Keratinocyte (primary cell): ENCODE data around the gene EPHB2. TPM values are rescaled to one million over a fixed set of nuclear protein-coding genes. Genes with fewer than 3 reads are reported as not detected.

Source experiments
- DNase-seq: peaks from one replicate; pipeline ENCODE4 v3.0.0-alpha.2; 2011; ENCODE audit warnings: low read depth, missing footprints, low spot score
- FAIRE-seq: peaks from 2 replicates; lab custom pipeline; 2011; peaks lifted over from hg19 to GRCh38; lab: Jason Lieb, UNC
- H2AFZ ChIP-seq: 2 replicates; pipeline ENCODE4 v1.6.0; 2012; ENCODE audit warnings: low read length, control low read depth, inconsistent platforms; ENCODE audit not compliant: control insufficient read depth
- H3K27ac ChIP-seq: 2 replicates; pipeline ENCODE4 v1.5.1; 2011; ENCODE audit warnings: low read length; ENCODE audit not compliant: control insufficient read depth, insufficient read depth
- H3K27me3 ChIP-seq: 3 replicates; pipeline ENCODE4 v1.6.0; 2011; ENCODE audit warnings: low read length; ENCODE audit not compliant: control insufficient read depth, insufficient read depth; ENCODE audit errors: extremely low read depth
- H3K36me3 ChIP-seq, 2 experiments: 2 replicates in 1 of 2; 3 replicates in 1 of 2; pipeline ENCODE4 v1.5.1; 2011; ENCODE audit warnings: low read length in 2 of 2, mild to moderate bottlenecking in 1 of 2; ENCODE audit not compliant: control insufficient read depth in 2 of 2, insufficient read depth in 2 of 2; ENCODE audit errors: extremely low read depth in 1 of 2
- H3K4me1 ChIP-seq: 3 replicates; pipeline ENCODE4 v1.5.1; 2011; ENCODE audit warnings: low read length; ENCODE audit not compliant: control insufficient read depth, insufficient read depth; ENCODE audit errors: extremely low read depth
- H3K4me2 ChIP-seq: 3 replicates; pipeline ENCODE4 v1.6.0; 2011; ENCODE audit warnings: low read depth, low read length; ENCODE audit not compliant: control insufficient read depth, insufficient read depth; ENCODE audit errors: extremely low read depth
- H3K4me3 ChIP-seq, 3 experiments: fragments of 200-600 bp in 1 of 3; sonication (generic) in 1 of 3; 2 replicates in 2 of 3; 3 replicates in 1 of 3; pipeline ENCODE4 v1.5.1; 2011 to 2016; ENCODE audit warnings: low read length in 3 of 3, mild to moderate bottlenecking in 3 of 3, control low read depth in 2 of 3, inconsistent platforms in 1 of 3, low read depth in 1 of 3, mixed read lengths in 1 of 3, mixed run types in 1 of 3, moderate library complexity in 1 of 3; ENCODE audit not compliant: control insufficient read depth in 2 of 3, insufficient read depth in 2 of 3; ENCODE audit errors: extremely low read depth in 1 of 3
- H3K79me2 ChIP-seq: 2 replicates; pipeline ENCODE4 v1.6.0; 2012; ENCODE audit warnings: low read length; ENCODE audit not compliant: control insufficient read depth, insufficient read depth
- H3K9ac ChIP-seq: 3 replicates; pipeline ENCODE4 v1.6.0; 2011; ENCODE audit warnings: low read length; ENCODE audit not compliant: control insufficient read depth, insufficient read depth; ENCODE audit errors: extremely low read depth
- H3K9me1 ChIP-seq: 3 replicates; pipeline ENCODE4 v1.6.0; 2011; ENCODE audit warnings: low read length; ENCODE audit not compliant: control insufficient read depth, insufficient read depth; ENCODE audit errors: extremely low read depth
- H3K9me3 ChIP-seq: 2 replicates; pipeline ENCODE4 v1.5.1; 2012; ENCODE audit warnings: low read depth, low read length; ENCODE audit not compliant: control insufficient read depth
- H4K20me1 ChIP-seq: 3 replicates; pipeline ENCODE4 v1.6.0; 2011; ENCODE audit warnings: low read length; ENCODE audit not compliant: control insufficient read depth, insufficient read depth; ENCODE audit errors: extremely low read depth
- EZH2 ChIP-seq: IDR thresholded peaks from one replicate; pipeline ENCODE4 v1.6.1; 2012; ENCODE audit warnings: inconsistent platforms, mild to moderate bottlenecking, low read length, moderate library complexity
- dilution Hi-C: fragments of 300-500 bp; cut with MboI; formaldehyde crosslinking; loops from one replicate; pipeline ENCODE4 v1.7.0; 2020; ENCODE audit warnings: low sequenced_read_pairs; ENCODE audit not compliant: extremely low pct_ligation_motif_present
- polyA plus RNA-seq, 5 experiments: library from polyadenylated mRNA; depleted of rRNA in 3 of 5; stranded (reverse) in 3 of 5; stranded (forward) in 1 of 5; unstranded in 1 of 5; fragments of >200 nt; gene quantifications; 1 replicate in 1 of 5; 2 replicates in 3 of 5; 3 replicates in 1 of 5; pipeline versions ENCODE4 v1.2.1 to v1.2.3, GENCODE V29; 2011 to 2012; ENCODE audit warnings: missing spikeins in 2 of 5, low read depth in 1 of 5, low replicate concordance in 1 of 5
- TF ChIP-seq, protein P1 (sequence below), 3 experiments: IDR thresholded peaks in 1 of 3; conservative IDR thresholded peaks in 1 of 3; optimal IDR thresholded peaks in 1 of 3; 2 replicates in 2 of 3; 3 replicates in 1 of 3; pipeline versions ENCODE3 to v1.5.1; 2011; ENCODE audit warnings: low read length in 3 of 3, mild to moderate bottlenecking in 3 of 3, moderate library complexity in 2 of 3, control low read depth in 1 of 3, inconsistent platforms in 1 of 3; ENCODE audit not compliant: insufficient read depth in 2 of 3; ENCODE audit errors: extremely low read depth in 1 of 3

EPHB2 gene
- polyA plus RNA-seq, 1 donor (not counting 4 experiments of a cell fraction or from before 2014, with no cell fraction given) = 0.10 TPM

DNA sequence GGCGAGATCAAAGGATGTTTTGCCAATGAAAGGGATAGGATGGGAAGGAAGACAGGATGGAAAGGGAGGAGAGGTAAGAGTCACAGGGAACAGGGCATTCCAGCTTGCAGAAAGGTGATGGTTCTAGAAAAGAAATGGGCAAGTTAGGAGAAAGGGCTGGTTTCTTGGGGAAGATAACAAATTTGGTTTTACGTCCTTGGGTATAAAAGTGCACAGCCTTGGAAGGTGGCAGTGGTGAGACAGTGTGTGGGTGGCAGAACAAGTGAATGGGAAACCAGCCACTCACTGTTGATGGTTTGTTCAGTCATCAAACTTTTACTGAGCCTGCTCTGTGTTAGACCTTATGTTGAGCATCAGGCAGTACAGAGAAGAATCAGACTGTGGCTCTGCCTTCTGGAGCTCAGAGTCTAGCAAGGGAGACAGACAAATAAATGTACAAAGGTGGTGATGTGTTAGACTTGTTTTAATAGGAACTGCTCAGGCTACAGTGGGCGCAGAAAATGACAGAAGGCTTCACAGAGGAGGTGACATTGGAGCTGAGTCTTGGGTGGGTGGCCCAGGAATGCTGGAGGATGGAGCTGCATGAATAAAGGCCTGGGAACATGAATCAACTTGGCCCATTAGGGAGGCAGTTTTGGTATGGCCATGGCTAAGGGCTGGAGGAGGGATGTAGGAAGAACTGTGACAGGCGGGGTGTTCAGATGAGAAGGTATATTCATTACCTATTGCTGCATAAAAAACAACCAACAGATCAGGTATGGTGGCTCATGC, 76.3 kb downstream of the EPHB2 start:
- FAIRE-seq (no peak), DNase-seq (no peak)
- no peaks in the 10 kb centered on the region for H3K9me3 ChIP-seq
- H3K36me3 ChIP-seq = no peaks in the 10 kb centered on the region
- peaks cover 4% of the 10 kb centered on the region for H3K4me1 ChIP-seq
- H3K79me2 ChIP-seq = no peaks in the 10 kb centered on the region
- H3K27ac ChIP-seq = no peak overlapping the region
- H2AFZ ChIP-seq = no peak overlapping the region
- no peak overlapping the region for H3K4me2 ChIP-seq
- no peaks in the 10 kb centered on the region for H4K20me1 ChIP-seq
- TF ChIP-seq, protein P1, sequence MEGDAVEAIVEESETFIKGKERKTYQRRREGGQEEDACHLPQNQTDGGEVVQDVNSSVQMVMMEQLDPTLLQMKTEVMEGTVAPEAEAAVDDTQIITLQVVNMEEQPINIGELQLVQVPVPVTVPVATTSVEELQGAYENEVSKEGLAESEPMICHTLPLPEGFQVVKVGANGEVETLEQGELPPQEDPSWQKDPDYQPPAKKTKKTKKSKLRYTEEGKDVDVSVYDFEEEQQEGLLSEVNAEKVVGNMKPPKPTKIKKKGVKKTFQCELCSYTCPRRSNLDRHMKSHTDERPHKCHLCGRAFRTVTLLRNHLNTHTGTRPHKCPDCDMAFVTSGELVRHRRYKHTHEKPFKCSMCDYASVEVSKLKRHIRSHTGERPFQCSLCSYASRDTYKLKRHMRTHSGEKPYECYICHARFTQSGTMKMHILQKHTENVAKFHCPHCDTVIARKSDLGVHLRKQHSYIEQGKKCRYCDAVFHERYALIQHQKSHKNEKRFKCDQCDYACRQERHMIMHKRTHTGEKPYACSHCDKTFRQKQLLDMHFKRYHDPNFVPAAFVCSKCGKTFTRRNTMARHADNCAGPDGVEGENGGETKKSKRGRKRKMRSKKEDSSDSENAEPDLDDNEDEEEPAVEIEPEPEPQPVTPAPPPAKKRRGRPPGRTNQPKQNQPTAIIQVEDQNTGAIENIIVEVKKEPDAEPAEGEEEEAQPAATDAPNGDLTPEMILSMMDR (optimal IDR thresholded peaks at IDR 0.05 in 1 of 3, IDR thresholded peaks at IDR 0.05 in 1 of 3, conservative IDR thresholded peaks at IDR 0.05 in 1 of 3; ENCODE audit: extremely low read depth in 1 of 3, insufficient read depth in 2 of 3, low read length in 3 of 3) = no peak
- TF ChIP-seq EZH2 = no peak
- H3K9ac ChIP-seq = no peak overlapping the region
- H3K9me1 ChIP-seq = no peaks in the 10 kb centered on the region
- H3K4me3 ChIP-seq = no peak overlapping the region
- peaks cover 4% of the 10 kb centered on the region for H3K27me3 ChIP-seq
- dilution Hi-C loops = no loop called here

- Histone ChIP-seq H3K9ac (no peak overlapping the region), H3K27me3 (peaks cover 4% of the 10 kb centered on the region), H3K27ac (no peak overlapping the region), H2AFZ (no peak overlapping the region), H3K36me3 (no peaks in the 10 kb centered on the region), H4K20me1 (no peaks in the 10 kb centered on the region), H3K4me2 (no peak overlapping the region), H3K79me2 (no peaks in the 10 kb centered on the region), H3K9me3 (no peaks in the 10 kb centered on the region), H3K4me1 (peaks cover 4% of the 10 kb centered on the region), H3K9me1 (no peaks in the 10 kb centered on the region), H3K4me3 (no peak overlapping the region)
- DNase-seq = no peak
- dilution Hi-C loops = no loop called here
- no peak for FAIRE-seq
- TF ChIP-seq, protein P1 (optimal IDR thresholded peaks at IDR 0.05 in 1 of 3, IDR thresholded peaks at IDR 0.05 in 1 of 3, conservative IDR thresholded peaks at IDR 0.05 in 1 of 3; ENCODE audit: extremely low read depth in 1 of 3, insufficient read depth in 2 of 3, low read length in 3 of 3) = no peak
- no peak for TF ChIP-seq EZH2
Observed at GRCh38 chr1:22787636-22788035, 77.0 kb downstream of the EPHB2 start.
